Glutamatergic neuron (in vitro differentiated cells): ENCODE data around the gene ZNF787. TPM values are rescaled to one million over a fixed set of nuclear protein-coding genes. Genes with fewer than 3 reads are reported as not detected.

ENCODE experiments used
- DNase-seq: peaks from one replicate; pipeline ENCODE4 v3.0.0; 2022
- H3K27ac Mint-ChIP-seq: one replicate; pipeline ENCODE4 v1.8.0; 2020; ENCODE audit warnings: mild to moderate bottlenecking, mixed read lengths, inconsistent platforms; ENCODE audit not compliant: unreplicated experiment
- H3K27me3 Mint-ChIP-seq: one replicate; pipeline ENCODE4 v1.8.0; 2020; ENCODE audit warnings: mild to moderate bottlenecking, moderate library complexity, mixed read lengths, inconsistent platforms; ENCODE audit not compliant: unreplicated experiment
- H3K36me3 Mint-ChIP-seq: one replicate; pipeline ENCODE4 v1.8.0; 2020; ENCODE audit warnings: mild to moderate bottlenecking, mixed read lengths, inconsistent platforms; ENCODE audit not compliant: unreplicated experiment
- H3K4me1 Mint-ChIP-seq: one replicate; pipeline ENCODE4 v1.8.0; 2020; ENCODE audit warnings: mild to moderate bottlenecking, low read depth, mixed read lengths, inconsistent platforms; ENCODE audit not compliant: unreplicated experiment
- H3K4me3 Mint-ChIP-seq: one replicate; pipeline ENCODE4 v1.8.0; 2020; ENCODE audit warnings: mild to moderate bottlenecking, mixed read lengths, inconsistent platforms; ENCODE audit not compliant: unreplicated experiment
- H3K9me3 Mint-ChIP-seq: one replicate; pipeline ENCODE4 v1.8.0; 2020; ENCODE audit warnings: mild to moderate bottlenecking, moderate library complexity, mixed read lengths, inconsistent platforms; ENCODE audit not compliant: unreplicated experiment
- total RNA-seq: library from RNA; stranded (reverse); fragmentation: NEBNext Ultra II Directional; extraction: Animal tissue kit (Norgen Biotek cat#: 25700); gene quantifications from one replicate; pipeline ENCODE4 v1.2.1, GENCODE V29; 2021; ENCODE audit not compliant: unreplicated experiment
- TF ChIP-seq, protein P1 (sequence below): fragments of 200-600 bp; sonication (generic); IDR thresholded peaks from one replicate; pipeline ENCODE4 v1.5.0; 2021; ENCODE audit not compliant: partially characterized antibody, unreplicated experiment

ZNF787 gene
- total RNA-seq, 1 donor from 2014 or later: 59.7 TPM

DNA sequence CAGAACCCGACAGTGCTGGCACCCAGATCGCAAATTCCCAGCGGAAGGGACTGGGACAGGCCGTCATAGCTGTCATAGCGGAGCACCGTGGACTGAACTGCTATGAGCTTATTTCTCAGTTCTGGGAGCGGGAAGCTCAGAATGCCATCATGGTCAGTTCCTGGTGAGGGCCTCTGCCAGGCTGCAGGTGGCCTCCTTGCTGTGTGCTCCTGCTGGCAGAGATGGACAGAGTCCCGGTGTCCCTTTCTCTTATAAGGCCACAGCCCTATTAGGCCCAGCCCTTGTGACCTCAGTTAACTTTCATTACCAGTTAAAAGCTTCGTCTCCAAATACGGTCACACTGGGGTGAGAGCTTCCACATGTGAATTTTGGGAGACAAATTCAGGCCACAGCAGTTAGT is 24.6 kb upstream of the ZNF787 start:
- no peak for DNase-seq
- TF ChIP-seq, protein P1, sequence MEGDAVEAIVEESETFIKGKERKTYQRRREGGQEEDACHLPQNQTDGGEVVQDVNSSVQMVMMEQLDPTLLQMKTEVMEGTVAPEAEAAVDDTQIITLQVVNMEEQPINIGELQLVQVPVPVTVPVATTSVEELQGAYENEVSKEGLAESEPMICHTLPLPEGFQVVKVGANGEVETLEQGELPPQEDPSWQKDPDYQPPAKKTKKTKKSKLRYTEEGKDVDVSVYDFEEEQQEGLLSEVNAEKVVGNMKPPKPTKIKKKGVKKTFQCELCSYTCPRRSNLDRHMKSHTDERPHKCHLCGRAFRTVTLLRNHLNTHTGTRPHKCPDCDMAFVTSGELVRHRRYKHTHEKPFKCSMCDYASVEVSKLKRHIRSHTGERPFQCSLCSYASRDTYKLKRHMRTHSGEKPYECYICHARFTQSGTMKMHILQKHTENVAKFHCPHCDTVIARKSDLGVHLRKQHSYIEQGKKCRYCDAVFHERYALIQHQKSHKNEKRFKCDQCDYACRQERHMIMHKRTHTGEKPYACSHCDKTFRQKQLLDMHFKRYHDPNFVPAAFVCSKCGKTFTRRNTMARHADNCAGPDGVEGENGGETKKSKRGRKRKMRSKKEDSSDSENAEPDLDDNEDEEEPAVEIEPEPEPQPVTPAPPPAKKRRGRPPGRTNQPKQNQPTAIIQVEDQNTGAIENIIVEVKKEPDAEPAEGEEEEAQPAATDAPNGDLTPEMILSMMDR: no peak
- Mint-ChIP-seq H3K27me3 (peaks cover 7% of the 10 kb centered on the region), H3K4me3 (no peak overlapping the region), H3K27ac (no peak overlapping the region), H3K36me3 (peaks cover 10% of the 10 kb centered on the region), H3K4me1 (peaks cover 20% of the 10 kb centered on the region), H3K9me3 (peaks cover 8% of the 10 kb centered on the region)

DNA sequence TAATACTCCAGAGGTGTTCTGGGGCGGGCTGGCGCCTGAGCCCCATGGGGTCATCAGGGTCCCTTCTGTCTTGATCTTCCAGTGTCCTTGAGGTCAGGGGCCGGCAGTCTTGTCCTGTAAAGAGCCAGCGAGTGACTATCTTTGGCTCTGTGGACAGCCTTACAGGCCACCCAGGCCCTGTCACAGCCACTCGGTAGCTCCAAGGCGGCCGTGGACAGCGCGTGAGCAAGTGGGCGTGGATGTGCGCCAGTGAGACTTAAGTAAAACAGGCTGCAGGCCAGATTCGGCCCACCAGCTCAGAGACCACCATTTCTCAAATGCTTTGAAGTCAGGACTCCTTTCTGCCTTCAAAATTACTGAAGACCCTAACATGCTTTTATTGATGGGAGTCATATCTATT is 23.7 kb upstream of the ZNF787 start:
- Mint-ChIP-seq H3K27me3 (peaks cover 7% of the 10 kb centered on the region), H3K9me3 (peaks cover 9% of the 10 kb centered on the region), H3K36me3 (peaks cover 4% of the 10 kb centered on the region), H3K4me1 (peaks cover 20% of the 10 kb centered on the region), H3K27ac (no peak overlapping the region), H3K4me3 (no peak overlapping the region)
- no peak for DNase-seq
- TF ChIP-seq, protein P1: no peak

DNA sequence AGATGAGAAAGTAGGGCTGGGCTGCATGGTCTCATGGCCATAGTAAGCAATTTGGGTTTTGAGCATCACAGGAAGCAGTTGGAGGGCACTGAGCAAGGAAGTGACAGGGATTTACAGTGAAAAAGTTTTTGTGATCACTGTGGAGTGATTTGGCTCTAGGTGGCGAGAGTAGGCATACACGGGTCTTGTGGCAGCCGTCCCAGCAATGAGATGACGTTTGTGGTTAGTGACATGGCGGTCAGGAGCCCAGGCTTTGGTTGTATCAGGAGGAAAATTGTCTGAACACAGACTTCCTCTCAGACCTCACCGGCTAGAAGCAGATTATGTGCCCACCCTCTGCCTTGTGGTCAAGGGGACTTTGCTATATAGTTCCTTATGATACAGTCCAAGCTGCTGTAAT is 23.3 kb upstream of the ZNF787 start:
- TF ChIP-seq, protein P1: no peak
- peaks cover 12% of the 10 kb centered on the region for H3K9me3 Mint-ChIP-seq
- DNase-seq: no peak
- H3K4me1 Mint-ChIP-seq: peaks cover 20% of the 10 kb centered on the region
- no peaks in the 10 kb centered on the region for H3K36me3 Mint-ChIP-seq
- H3K27me3 Mint-ChIP-seq: peaks cover 4% of the 10 kb centered on the region
- peak overlapping the region; percentile 59 for H3K27ac Mint-ChIP-seq
- H3K4me3 Mint-ChIP-seq: peak overlapping the region; percentile 58

DNA sequence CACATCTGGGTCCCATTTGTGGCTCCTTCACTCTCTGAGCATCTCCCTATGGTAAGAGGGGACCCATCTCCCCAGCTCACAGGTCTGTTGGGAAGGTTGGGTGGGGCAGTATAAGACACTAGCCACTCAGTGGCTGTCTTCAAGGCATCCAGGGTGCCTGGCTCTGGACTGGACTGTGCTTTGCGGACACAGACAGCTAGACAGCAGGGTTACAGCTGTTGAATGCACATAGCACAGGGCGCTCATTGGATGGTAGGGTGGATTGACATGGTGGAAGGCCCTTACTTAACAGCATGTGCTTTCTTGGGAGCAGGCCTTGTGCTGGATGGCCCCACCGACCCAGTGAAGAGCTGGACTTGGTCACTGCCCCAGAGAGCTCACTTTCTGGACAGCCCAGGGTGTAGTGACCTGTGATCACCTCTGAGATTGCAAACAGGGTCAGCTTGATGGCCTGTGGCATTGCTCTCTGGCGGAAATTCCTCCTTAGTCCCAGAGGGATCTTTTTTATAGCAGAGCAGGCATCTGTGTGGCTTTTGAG is 21.9 kb upstream of the ZNF787 start:
- H3K27me3 Mint-ChIP-seq: peaks cover 8% of the 10 kb centered on the region
- no peaks in the 10 kb centered on the region for H3K36me3 Mint-ChIP-seq
- TF ChIP-seq, protein P1: no peak
- H3K4me3 Mint-ChIP-seq: peak overlapping the region; percentile 70
- H3K9me3 Mint-ChIP-seq: peaks cover 11% of the 10 kb centered on the region
- peaks cover 18% of the 10 kb centered on the region for H3K4me1 Mint-ChIP-seq
- DNase-seq: no peak
- peak overlapping the region; percentile 73 for H3K27ac Mint-ChIP-seq

DNA sequence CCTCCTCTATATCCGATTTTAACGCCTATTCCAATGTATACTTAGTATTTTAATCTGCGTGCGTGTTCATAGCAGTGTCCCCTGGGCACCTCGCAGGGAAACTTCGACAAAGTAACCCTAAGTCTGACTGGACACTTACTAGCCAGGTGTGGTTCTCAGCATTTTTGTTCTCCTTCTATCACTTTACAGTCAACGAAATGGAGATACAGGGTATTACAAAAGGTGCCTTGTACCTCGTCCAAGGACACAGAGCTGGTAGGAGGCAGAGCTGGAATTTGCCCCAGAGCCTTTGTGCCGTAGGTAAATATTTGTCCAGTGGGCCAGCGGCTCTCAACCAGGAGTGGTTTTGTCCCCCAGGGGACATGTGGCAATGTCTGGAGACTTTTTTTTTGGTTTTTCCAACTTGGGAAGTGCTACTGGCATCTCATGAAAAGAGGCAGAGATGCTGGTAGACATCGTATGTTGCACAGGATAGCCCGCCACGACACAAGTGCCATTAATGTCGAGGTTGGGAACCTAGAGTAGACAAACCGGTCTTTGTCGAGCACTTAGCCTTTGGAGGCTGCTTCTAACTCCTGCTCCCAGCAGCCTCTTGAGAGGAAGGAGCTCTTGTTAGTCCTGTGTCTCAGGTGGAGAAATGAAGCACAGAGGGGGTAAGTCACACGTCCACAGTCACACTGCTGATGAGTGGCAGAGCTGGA is 21.1 kb upstream of the ZNF787 start:
- Mint-ChIP-seq H3K4me1 (peaks cover 18% of the 10 kb centered on the region), H3K9me3 (peaks cover 11% of the 10 kb centered on the region), H3K4me3 (peak overlapping the region; percentile 95), H3K27me3 (peaks cover 8% of the 10 kb centered on the region), H3K27ac (peak overlapping the region; percentile 49), H3K36me3 (no peaks in the 10 kb centered on the region)
- TF ChIP-seq, protein P1: no peak
- no peak for DNase-seq
